ENCODE data around the gene RAP1A. TPM values are rescaled to one million over a fixed set of nuclear protein-coding genes. Genes with fewer than 3 reads are reported as not detected.

RAP1A gene
- total RNA-seq, result 97.2 TPM
- long read RNA-seq, full-length matches to known transcripts, result 70 of 85 reads
- long read RNA-seq, partial matches to known transcripts, result 2 of 85 reads
- long read RNA-seq, other reads (novel, unspliced or antisense), result 13 of 85 reads

GRCh38 chr1:111619635-111620440, at the start of gene RAP1A:
RAP1A (plus strand) TSS chr1:111619789; CDS start chr1:111691361, 71,572 bp downstream.
- intact Hi-C loops (cut with DNase I), result no loop called here
- peak; percentile 97 for DNase-seq
- peak; percentile 97 for ATAC-seq (ENCODE audit: poor library complexity)

GRCh38 chr1:111569913-111570312, 49.7 kb upstream of the RAP1A start:
- DNase-seq (no peak), ATAC-seq (ENCODE audit: poor library complexity) (peak; percentile 34)
- intact Hi-C loops (cut with DNase I), result no loop called here

- ATAC-seq (ENCODE audit: poor library complexity) (no peak), DNase-seq (no peak)
- intact Hi-C loops (cut with DNase I), result no loop called here
Measured at GRCh38 chr1:111570781-111571181, 48.8 kb upstream of the RAP1A start.

- intact Hi-C loops (cut with DNase I), result no loop called here
- no peak for DNase-seq
- ATAC-seq (ENCODE audit: poor library complexity), result no peak
Measured at GRCh38 chr1:111571239-111571638, 48.4 kb upstream of the RAP1A start.

- DNase-seq, result no peak
- intact Hi-C loops (cut with DNase I), result no loop called here
- ATAC-seq (ENCODE audit: poor library complexity), result peak; percentile 51
Measured at GRCh38 chr1:111571987-111572386, 47.6 kb upstream of the RAP1A start.

- DNase-seq (no peak), ATAC-seq (ENCODE audit: poor library complexity) (no peak)
- intact Hi-C loops (cut with DNase I), result no loop called here
Measured at GRCh38 chr1:111576547-111576946, 43.0 kb upstream of the RAP1A start.

GRCh38 chr1:111577814-111578213, 41.8 kb upstream of the RAP1A start:
- intact Hi-C loops (cut with DNase I), result no loop called here
- ATAC-seq (ENCODE audit: poor library complexity), result no peak
- DNase-seq, result no peak

- ATAC-seq (ENCODE audit: poor library complexity) (peak; percentile 39), DNase-seq (no peak)
- intact Hi-C loops (cut with DNase I), result no loop called here
Measured at GRCh38 chr1:111581166-111581565, 38.4 kb upstream of the RAP1A start.

GRCh38 chr1:111582016-111582415, 37.6 kb upstream of the RAP1A start:
- DNase-seq, result no peak
- ATAC-seq (ENCODE audit: poor library complexity), result no peak
- intact Hi-C loops (cut with DNase I), result no loop called here

GRCh38 chr1:111582644-111583618, 36.7 kb upstream of the RAP1A start:
- DNase-seq, result no peak
- intact Hi-C loops (cut with DNase I), result no loop called here
- ATAC-seq (ENCODE audit: poor library complexity), result peak; percentile 12

GRCh38 chr1:111585447-111586086, 34.0 kb upstream of the RAP1A start:
- ATAC-seq (ENCODE audit: poor library complexity) (no peak), DNase-seq (no peak)
- intact Hi-C loops (cut with DNase I), result no loop called here

- no peak for ATAC-seq (ENCODE audit: poor library complexity)
- intact Hi-C loops (cut with DNase I), result no loop called here
- DNase-seq, result no peak
Measured at GRCh38 chr1:111586112-111586511, 33.5 kb upstream of the RAP1A start.

GRCh38 chr1:111587509-111588174, 31.9 kb upstream of the RAP1A start:
- DNase-seq (no peak), ATAC-seq (ENCODE audit: poor library complexity) (no peak)
- intact Hi-C loops (cut with DNase I), result no loop called here

- intact Hi-C loops (cut with DNase I), result no loop called here
Measured at GRCh38 chr1:111591937-111592336, 27.7 kb upstream of the RAP1A start.

GRCh38 chr1:111592389-111593361, 26.9 kb upstream of the RAP1A start:
- peak; percentile 93 for ATAC-seq (ENCODE audit: poor library complexity)
- peak; percentile 91 for DNase-seq
- intact Hi-C loops (cut with DNase I), result no loop called here

More at GRCh38 chr1:111591937-111592336, 27.7 kb upstream of the RAP1A start:
- no peak for DNase-seq
- peak; percentile 1 for ATAC-seq (ENCODE audit: poor library complexity)

GRCh38 chr1:111593403-111594305, 25.9 kb upstream of the RAP1A start:
- DNase-seq, result no peak
- ATAC-seq (ENCODE audit: poor library complexity), result peak; percentile 13
- intact Hi-C loops (cut with DNase I), result no loop called here

Measured in Right ventricle myocardium superior (tissue), 1 donor.